ENCODE measurements around the gene WDR70. TPM values are rescaled to one million over a fixed set of nuclear protein-coding genes. Genes with fewer than 3 reads are reported as not detected.
"Not testable (repeated sequence)": the region's sequence is repeated elsewhere in the genome, so short reads cannot be mapped to it uniquely, and the experiment has no call there.

The WDR70 gene
- total and polyA plus RNA-seq, 10 of the 15 experiments (the other 5 are each of a cell fraction or from before 2014, with no cell fraction given), result 10.9 to 33.6 (median 29.1) TPM

DNA sequence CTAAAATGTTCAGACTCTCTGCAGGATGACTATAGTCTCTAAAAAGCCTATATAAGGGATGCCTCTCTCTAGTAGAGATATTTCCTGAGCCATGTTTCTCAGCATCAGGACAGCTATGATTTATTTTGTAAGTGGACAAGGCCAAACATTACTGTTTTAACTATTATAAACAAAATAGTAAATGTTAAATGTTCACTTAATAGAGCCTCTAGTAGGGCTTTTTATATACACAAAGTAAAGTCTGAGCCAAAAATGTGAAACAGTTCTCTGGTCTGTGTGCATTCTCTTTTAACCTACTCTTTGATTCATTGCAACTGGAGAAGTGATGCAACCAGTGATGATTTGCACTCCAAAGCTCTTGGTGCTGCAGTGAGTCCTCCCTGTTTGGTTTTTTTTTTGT lies 240.2 kb downstream of the WDR70 start:
- FAIRE-seq, result no peak
- in situ Hi-C loops (cut with MboI) (no loop called here), intact Hi-C loops (cut with micrococcal nuclease; ENCODE audit: unreplicated experiment) (loop anchor here (10.0 kb wide), 1 partner anchor 205 kb away; no protein-coding TSS in a partner anchor)
- Histone ChIP-seq H3K27me3 (replicated peaks in 1 of 2; ENCODE audit: control insufficient read depth in 2 of 2, insufficient read depth in 2 of 2, low read length in 1 of 2) (no peaks in the 10 kb centered on the region), H3K36me3 (ENCODE audit: control insufficient read depth in 2 of 2, insufficient read depth in 2 of 2, low read length in 1 of 2) (no peaks in the 10 kb centered on the region), H3K4me2 (ENCODE audit: control insufficient read depth, insufficient read depth) (no peak overlapping the region), H3K79me2 (ENCODE audit: control insufficient read depth, insufficient read depth, low read length) (no peaks in the 10 kb centered on the region), H3K9me3 (replicated peaks; ENCODE audit: control insufficient read depth, insufficient read depth, low read length) (peaks cover 3% of the 10 kb centered on the region; the same call in 2 of the 3 replicates), H3K4me3 (no peak overlapping the region), H3K9ac (ENCODE audit: control insufficient read depth, insufficient read depth, low read length) (no peak overlapping the region), H2AFZ (ENCODE audit: control insufficient read depth, low read depth, low read length) (no peak overlapping the region), H4K20me1 (ENCODE audit: control insufficient read depth, insufficient read depth) (no peaks in the 10 kb centered on the region), H3K27ac (ENCODE audit: control insufficient read depth, insufficient read depth) (no peak overlapping the region), H3K4me1 (ENCODE audit: control insufficient read depth, insufficient read depth, low read length) (no peaks in the 10 kb centered on the region)
- ChIA-PET RAD21 (ENCODE audit: unreplicated experiment) (no interaction called here), POLR2A (interaction anchor here (0.6 kb wide), 1 partner anchor 9 kb away, joined by 3 read pairs; no protein-coding TSS in a partner anchor), SMC1A (ENCODE audit: uncharacterized antibody, unreplicated experiment) (interaction anchor here (0.6 to 1.0 kb wide), 2 partner anchors 9 to 10 kb away, joined by 3 read pairs; no protein-coding TSS in a partner anchor), CTCF (interaction anchor here (0.7 kb wide), 1 partner anchor 1378 kb away, joined by 3 read pairs; no protein-coding TSS in a partner anchor)
- TF ChIP-seq SIX5 (IDR thresholded peaks at IDR 0.05; ENCODE audit: low read depth, low read length, severe bottlenecking), result no peak
- TF ChIP-seq SMC3 (IDR thresholded peaks at IDR 0.05; ENCODE audit: borderline replicate concordance, low read length), result no peak
- no peak for TF ChIP-seq KLF5 (IDR thresholded peaks at IDR 0.05; ENCODE audit: partially characterized antibody)
- no peak for TF ChIP-seq BHLHE40 (IDR thresholded peaks at IDR 0.05; ENCODE audit: borderline replicate concordance in 1 of 2, low read depth in 2 of 2, low read length in 1 of 2)
- TF ChIP-seq NFYA (IDR thresholded peaks at IDR 0.05; ENCODE audit: borderline replicate concordance, low read depth, low read length), result no peak
- no peak for TF ChIP-seq POLR2AphosphoS5 (IDR thresholded peaks at IDR 0.05; ENCODE audit: low read length)
- TF ChIP-seq, protein P1, sequence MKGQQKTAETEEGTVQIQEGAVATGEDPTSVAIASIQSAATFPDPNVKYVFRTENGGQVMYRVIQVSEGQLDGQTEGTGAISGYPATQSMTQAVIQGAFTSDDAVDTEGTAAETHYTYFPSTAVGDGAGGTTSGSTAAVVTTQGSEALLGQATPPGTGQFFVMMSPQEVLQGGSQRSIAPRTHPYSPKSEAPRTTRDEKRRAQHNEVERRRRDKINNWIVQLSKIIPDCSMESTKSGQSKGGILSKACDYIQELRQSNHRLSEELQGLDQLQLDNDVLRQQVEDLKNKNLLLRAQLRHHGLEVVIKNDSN (IDR thresholded peaks at IDR 0.05; ENCODE audit: borderline replicate concordance, extremely low read length, insufficient read depth, low read depth, low read length), result no peak
- no peak for TF ChIP-seq NFYB (IDR thresholded peaks at IDR 0.05; ENCODE audit: insufficient read depth, low read depth, low read length)
- no peak for TF ChIP-seq BACH1 (IDR thresholded peaks at IDR 0.05; ENCODE audit: borderline replicate concordance)
- TF ChIP-seq, protein P2, sequence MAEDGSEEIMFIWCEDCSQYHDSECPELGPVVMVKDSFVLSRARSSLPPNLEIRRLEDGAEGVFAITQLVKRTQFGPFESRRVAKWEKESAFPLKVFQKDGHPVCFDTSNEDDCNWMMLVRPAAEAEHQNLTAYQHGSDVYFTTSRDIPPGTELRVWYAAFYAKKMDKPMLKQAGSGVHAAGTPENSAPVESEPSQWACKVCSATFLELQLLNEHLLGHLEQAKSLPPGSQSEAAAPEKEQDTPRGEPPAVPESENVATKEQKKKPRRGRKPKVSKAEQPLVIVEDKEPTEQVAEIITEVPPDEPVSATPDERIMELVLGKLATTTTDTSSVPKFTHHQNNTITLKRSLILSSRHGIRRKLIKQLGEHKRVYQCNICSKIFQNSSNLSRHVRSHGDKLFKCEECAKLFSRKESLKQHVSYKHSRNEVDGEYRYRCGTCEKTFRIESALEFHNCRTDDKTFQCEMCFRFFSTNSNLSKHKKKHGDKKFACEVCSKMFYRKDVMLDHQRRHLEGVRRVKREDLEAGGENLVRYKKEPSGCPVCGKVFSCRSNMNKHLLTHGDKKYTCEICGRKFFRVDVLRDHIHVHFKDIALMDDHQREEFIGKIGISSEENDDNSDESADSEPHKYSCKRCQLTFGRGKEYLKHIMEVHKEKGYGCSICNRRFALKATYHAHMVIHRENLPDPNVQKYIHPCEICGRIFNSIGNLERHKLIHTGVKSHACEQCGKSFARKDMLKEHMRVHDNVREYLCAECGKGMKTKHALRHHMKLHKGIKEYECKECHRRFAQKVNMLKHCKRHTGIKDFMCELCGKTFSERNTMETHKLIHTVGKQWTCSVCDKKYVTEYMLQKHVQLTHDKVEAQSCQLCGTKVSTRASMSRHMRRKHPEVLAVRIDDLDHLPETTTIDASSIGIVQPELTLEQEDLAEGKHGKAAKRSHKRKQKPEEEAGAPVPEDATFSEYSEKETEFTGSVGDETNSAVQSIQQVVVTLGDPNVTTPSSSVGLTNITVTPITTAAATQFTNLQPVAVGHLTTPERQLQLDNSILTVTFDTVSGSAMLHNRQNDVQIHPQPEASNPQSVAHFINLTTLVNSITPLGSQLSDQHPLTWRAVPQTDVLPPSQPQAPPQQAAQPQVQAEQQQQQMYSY (CRISPR knock-in tag; IDR thresholded peaks at IDR 0.05), result no peak
- no peak for DNase-seq (ENCODE audit: low read depth, low spot score)
- no TSS peak for BruUV-seq (replicated peaks)
- ATAC-seq, result no peak

DNA sequence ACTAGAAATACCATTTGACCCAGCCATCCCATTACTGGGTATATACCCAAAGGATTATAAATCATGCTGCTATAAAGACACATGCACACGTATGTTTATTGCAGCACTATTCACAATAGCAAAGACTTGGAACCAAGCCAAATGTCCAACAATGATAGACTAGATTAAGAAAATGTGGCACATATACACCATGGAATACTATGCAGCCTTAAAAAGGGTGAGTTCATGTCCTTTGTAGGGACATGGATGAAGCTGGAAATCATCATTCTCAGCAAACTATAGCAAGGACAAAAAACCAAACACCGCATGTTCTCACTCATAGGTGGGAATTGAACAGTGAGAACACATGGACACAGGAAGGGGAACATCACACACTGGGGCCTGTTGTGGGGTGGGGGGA lies 243.2 kb downstream of the WDR70 start:
- H3K4me1 ChIP-seq (ENCODE audit: control insufficient read depth, insufficient read depth, low read length); H2AFZ ChIP-seq (ENCODE audit: control insufficient read depth, low read depth, low read length); H3K79me2 ChIP-seq (ENCODE audit: control insufficient read depth, insufficient read depth, low read length); H3K4me2 ChIP-seq (ENCODE audit: control insufficient read depth, insufficient read depth); H3K9ac ChIP-seq (ENCODE audit: control insufficient read depth, insufficient read depth, low read length); DNase-seq (ENCODE audit: low read depth, low spot score); intact Hi-C loops (cut with micrococcal nuclease; ENCODE audit: unreplicated experiment); H4K20me1 ChIP-seq (ENCODE audit: control insufficient read depth, insufficient read depth); BruUV-seq (replicated peaks); in situ Hi-C loops (cut with MboI); RAD21 ChIA-PET (ENCODE audit: unreplicated experiment); POLR2A ChIA-PET; H3K27ac ChIP-seq (ENCODE audit: control insufficient read depth, insufficient read depth); ATAC-seq; H3K4me3 ChIP-seq; FAIRE-seq; H3K36me3 ChIP-seq (ENCODE audit: control insufficient read depth in 2 of 2, insufficient read depth in 2 of 2, low read length in 1 of 2); SMC1A ChIA-PET (ENCODE audit: uncharacterized antibody, unreplicated experiment); H3K27me3 ChIP-seq (replicated peaks in 1 of 2; ENCODE audit: control insufficient read depth in 2 of 2, insufficient read depth in 2 of 2, low read length in 1 of 2); CTCF ChIA-PET; H3K9me3 ChIP-seq (replicated peaks; ENCODE audit: control insufficient read depth, insufficient read depth, low read length): not testable (repeated sequence)
- 100% methylated on average over 1 of the region's 2 CpGs for WGBS (ENCODE audit: insufficient coverage, insufficient replicate concordance, low lambda C conversion rate, missing lambda C conversion rate)

Data from GM12878 (cell line).